ENCODE data around the gene IDI1.

DNA sequence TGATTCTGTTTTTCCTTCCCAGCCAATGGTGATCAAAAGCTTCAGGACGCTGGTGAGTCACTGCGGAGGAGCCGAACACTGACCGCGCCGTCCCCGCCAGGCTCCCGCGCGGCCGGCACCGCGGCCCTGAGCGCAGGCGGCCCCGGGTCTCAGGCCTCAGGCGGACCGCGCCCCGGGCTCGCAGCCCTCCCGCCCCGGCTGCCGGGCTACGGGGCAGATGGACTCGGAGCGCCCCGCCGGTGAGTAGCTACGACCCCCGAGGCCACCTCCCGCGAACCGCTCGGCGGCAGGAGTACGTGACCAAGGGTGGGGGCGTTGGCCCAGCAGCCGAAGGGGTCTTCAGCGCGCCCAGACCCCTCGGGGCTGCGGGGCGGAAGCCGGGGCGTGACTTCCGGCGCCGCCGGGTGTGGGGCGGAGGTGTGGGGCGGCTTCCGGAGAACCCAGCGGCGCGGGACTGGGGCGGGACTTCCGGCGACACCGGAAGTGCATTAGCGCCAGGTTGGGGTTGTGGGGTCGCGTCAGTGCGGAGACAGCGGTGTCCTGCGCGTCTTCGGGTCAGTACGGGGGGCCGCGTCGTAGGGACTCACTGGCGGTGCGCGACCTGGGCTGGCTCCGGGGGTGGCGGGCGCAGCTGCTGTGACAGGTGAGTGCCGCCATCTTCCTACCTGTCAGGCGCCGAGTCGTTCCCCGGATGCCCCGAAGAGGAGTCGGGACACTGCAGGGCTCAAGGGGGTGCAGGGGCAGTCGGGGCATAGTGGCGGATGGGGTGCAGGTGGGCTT is 7.6 kb upstream of the IDI1 start, which contains the start of gene WDR37:
- TF ChIP-seq EZH2phosphoT487 (IDR thresholded peaks at IDR 0.05; ENCODE audit: borderline replicate concordance, low read depth): no peak
- peak; percentile 62 for TF ChIP-seq ZBTB33 (IDR thresholded peaks at IDR 0.05; ENCODE audit: borderline replicate concordance, low read depth)
- TF ChIP-seq, protein P1, sequence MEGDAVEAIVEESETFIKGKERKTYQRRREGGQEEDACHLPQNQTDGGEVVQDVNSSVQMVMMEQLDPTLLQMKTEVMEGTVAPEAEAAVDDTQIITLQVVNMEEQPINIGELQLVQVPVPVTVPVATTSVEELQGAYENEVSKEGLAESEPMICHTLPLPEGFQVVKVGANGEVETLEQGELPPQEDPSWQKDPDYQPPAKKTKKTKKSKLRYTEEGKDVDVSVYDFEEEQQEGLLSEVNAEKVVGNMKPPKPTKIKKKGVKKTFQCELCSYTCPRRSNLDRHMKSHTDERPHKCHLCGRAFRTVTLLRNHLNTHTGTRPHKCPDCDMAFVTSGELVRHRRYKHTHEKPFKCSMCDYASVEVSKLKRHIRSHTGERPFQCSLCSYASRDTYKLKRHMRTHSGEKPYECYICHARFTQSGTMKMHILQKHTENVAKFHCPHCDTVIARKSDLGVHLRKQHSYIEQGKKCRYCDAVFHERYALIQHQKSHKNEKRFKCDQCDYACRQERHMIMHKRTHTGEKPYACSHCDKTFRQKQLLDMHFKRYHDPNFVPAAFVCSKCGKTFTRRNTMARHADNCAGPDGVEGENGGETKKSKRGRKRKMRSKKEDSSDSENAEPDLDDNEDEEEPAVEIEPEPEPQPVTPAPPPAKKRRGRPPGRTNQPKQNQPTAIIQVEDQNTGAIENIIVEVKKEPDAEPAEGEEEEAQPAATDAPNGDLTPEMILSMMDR (IDR thresholded peaks at IDR 0.05): no peak
- no peak for TF ChIP-seq REST (IDR thresholded peaks at IDR 0.05; ENCODE audit: low read depth, low read length)
- TF ChIP-seq POLR2AphosphoS5 (IDR thresholded peaks at IDR 0.05; ENCODE audit: low read depth, low read length): peak; percentile 72
- TF ChIP-seq, protein P2, sequence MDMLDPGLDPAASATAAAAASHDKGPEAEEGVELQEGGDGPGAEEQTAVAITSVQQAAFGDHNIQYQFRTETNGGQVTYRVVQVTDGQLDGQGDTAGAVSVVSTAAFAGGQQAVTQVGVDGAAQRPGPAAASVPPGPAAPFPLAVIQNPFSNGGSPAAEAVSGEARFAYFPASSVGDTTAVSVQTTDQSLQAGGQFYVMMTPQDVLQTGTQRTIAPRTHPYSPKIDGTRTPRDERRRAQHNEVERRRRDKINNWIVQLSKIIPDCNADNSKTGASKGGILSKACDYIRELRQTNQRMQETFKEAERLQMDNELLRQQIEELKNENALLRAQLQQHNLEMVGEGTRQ (IDR thresholded peaks at IDR 0.05; ENCODE audit: borderline replicate concordance, low read depth, low read length): no peak
- TF ChIP-seq SMC3 (IDR thresholded peaks at IDR 0.05; ENCODE audit: low read depth, low read length): no peak
- TF ChIP-seq NFIC (IDR thresholded peaks at IDR 0.05; ENCODE audit: borderline replicate concordance): no peak
- 0 out of 2 replicates have a peak, but pooled peaks have one; percentile 9 for TF ChIP-seq TEAD4 (IDR thresholded peaks at IDR 0.05; ENCODE audit: borderline replicate concordance, insufficient read depth)
- no peak for TF ChIP-seq MEF2A (IDR thresholded peaks at IDR 0.05; ENCODE audit: borderline replicate concordance, low read depth)
